ENCODE data around the gene PLXDC2. TPM values are rescaled to one million over a fixed set of nuclear protein-coding genes. Genes with fewer than 3 reads are reported as not detected.

Gene PLXDC2
- total RNA-seq, 1 donor from 2014 or later = 129 TPM

- Histone ChIP-seq H3K9me3 (no peaks in the 10 kb centered on the region), H3K36me3 (no peaks in the 10 kb centered on the region), H3K4me1 (peaks cover 7% of the 10 kb centered on the region), H3K27ac (no peak overlapping the region), H3K4me3 (no peak overlapping the region), H3K27me3 (no peaks in the 10 kb centered on the region)
- ATAC-seq = no peak
- intact Hi-C loops (cut with DNase I) = no loop called here
- DNase-seq = no peak
- TF ChIP-seq CTCF (IDR thresholded peaks at IDR 0.05) = no peak
These were observed 86.2 kb downstream of the PLXDC2 start for GRCh38 chr10:19902456-19902855.

DNA sequence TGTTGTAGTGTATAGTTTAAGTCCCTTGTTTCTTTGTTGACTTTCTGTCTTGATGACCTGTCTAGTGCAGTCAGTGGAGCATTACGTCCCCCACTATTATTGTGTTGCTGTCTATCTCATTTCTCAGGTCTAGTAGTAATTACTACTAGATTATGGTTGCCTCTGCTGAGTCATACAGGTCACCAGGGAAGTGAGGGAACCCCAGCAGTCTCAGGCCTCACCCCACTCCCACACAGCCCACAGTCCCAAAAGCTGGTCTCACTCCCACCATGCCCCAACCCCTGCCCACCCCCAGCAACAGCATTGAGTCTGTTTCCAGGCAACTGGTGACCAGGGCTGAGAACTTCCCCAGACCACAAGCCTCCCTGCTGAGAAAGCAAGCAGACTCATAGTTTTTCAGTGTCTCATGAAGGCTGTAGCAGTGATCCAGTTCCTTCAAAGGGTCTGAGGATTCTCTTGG is 88.0 kb downstream of the PLXDC2 start:
- no peak for TF ChIP-seq CTCF (IDR thresholded peaks at IDR 0.05)
- H3K9me3 ChIP-seq = no peaks in the 10 kb centered on the region
- H3K4me1 ChIP-seq = peaks cover 7% of the 10 kb centered on the region
- intact Hi-C loops (cut with DNase I) = no loop called here
- H3K4me3 ChIP-seq = no peak overlapping the region
- ATAC-seq (peak; percentile 64), DNase-seq (no peak)
- H3K36me3 ChIP-seq = no peaks in the 10 kb centered on the region
- H3K27me3 ChIP-seq = no peaks in the 10 kb centered on the region
- H3K27ac ChIP-seq = no peak overlapping the region

- no peak for TF ChIP-seq CTCF (IDR thresholded peaks at IDR 0.05)
- Histone ChIP-seq H3K27me3 (no peaks in the 10 kb centered on the region), H3K9me3 (no peaks in the 10 kb centered on the region), H3K4me3 (no peak overlapping the region), H3K4me1 (peaks cover 7% of the 10 kb centered on the region), H3K36me3 (no peaks in the 10 kb centered on the region), H3K27ac (no peak overlapping the region)
- no peak for DNase-seq
- ATAC-seq = no peak
- intact Hi-C loops (cut with DNase I) = no loop called here
These were observed 90.0 kb downstream of the PLXDC2 start for GRCh38 chr10:19906108-19906791.

DNA sequence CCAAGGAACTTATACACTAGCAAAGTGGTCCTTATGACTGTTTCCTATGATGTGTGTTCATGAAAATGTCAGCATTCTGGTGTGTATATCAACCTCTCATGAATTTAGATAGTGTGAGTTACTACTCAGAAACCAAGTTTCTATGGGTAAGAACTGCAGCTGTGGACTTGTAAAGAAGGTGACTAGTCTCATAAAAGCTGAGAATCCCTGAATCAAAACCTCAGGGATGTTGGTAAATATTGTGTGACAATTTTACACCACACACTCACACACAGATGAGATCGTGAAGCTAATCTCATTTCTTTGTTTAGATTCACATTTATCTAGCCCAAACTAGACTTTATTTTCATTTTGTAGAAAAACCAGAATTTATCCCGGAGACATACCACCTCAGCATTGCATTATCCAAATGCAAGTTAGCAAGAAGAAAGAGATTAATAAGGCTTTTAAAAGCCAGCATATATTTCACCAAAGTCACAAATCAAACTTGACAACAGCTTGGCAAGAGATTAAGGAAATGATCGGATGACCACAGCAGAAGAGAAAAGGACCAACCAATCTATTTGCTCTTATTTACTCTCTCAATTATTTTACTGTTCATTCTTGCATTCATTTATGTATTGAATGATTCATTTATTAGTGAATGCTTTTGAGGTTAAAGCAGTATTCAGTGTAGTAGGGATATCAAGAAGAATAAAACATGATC is 92.9 kb downstream of the PLXDC2 start:
- Histone ChIP-seq H3K4me1 (peaks cover 7% of the 10 kb centered on the region), H3K27ac (no peak overlapping the region), H3K9me3 (no peaks in the 10 kb centered on the region), H3K4me3 (no peak overlapping the region), H3K27me3 (no peaks in the 10 kb centered on the region), H3K36me3 (no peaks in the 10 kb centered on the region)
- ATAC-seq = no peak
- intact Hi-C loops (cut with DNase I) = no loop called here
- DNase-seq = no peak
- TF ChIP-seq CTCF (IDR thresholded peaks at IDR 0.05) = no peak

GRCh38 chr10:19911886-19912285 is 95.7 kb downstream of the PLXDC2 start:
- DNase-seq (no peak), ATAC-seq (no peak)
- Histone ChIP-seq H3K9me3 (no peaks in the 10 kb centered on the region), H3K4me1 (no peaks in the 10 kb centered on the region), H3K27ac (no peak overlapping the region), H3K27me3 (no peaks in the 10 kb centered on the region), H3K4me3 (no peak overlapping the region), H3K36me3 (no peaks in the 10 kb centered on the region)
- TF ChIP-seq CTCF (IDR thresholded peaks at IDR 0.05) = no peak
- intact Hi-C loops (cut with DNase I) = no loop called here

Measured in upper lobe of right lung (tissue), 1 donor.